GM19043 (cell line): ENCODE results near the gene TLR8.

Experiments used
- ATAC-seq: cut with Tn5 transposase; IDR thresholded peaks from one replicate; pipeline ENCODE4 v1.9.1; 2021; ENCODE audit warnings: low read depth; ENCODE audit not compliant: unreplicated experiment

Gene TLR8

DNA sequence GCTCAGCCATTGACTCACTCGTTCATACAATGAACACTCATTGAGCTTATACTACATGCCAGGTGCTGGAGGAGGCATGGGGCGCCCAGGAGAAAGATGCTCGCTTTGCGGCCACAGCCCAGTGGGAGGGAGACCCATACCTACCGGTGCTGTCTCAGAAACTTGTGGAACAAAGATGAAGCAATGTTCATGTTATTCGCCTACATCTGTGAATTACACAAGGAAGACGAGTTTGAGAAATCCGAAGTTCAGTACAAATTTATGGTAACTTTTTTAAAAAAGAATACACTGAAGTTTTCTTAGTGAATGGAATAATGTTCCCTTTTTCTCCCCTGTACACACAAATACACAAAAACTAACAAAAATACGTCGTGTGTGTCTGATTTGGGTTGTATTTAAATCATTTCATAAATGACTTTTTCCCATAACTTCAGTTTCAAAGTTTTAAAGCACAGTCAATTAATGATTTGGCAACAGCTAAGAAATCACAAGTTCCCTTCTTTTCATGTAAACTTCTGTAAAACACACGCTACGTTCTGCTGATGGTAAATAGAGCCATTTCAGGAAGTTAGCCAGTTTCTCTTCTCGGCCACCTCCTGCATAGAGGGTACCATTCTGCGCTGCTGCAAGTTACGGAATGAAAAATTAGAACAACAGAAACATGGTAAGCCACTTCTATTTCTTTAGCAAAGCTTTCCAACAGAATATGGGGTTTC, at the start of gene TLR8:
TLR8 (plus strand) TSS at position 575 of the 716 bp plus-strand sequence; CDS start at position 662, 87 bp downstream.
- ATAC-seq, result no peak

DNA sequence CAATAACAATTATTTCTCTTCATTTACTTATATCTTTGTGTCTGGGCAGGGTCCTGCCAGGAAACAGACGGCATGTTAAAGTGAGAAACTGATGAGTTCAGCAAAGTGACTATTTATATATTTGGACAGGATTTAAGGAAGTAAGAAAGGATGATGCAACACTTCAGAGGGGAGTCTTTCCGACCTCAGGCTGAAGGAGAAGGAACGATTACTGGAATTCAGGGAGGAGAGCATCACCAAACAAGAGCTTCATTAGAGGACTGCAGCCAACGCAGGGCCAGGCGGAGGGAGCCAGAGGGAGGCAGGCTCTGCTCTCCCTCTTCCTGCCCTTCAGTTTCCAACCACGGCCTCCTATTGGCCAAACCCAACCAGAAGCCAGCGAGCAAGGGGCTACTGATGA, 41.1 kb upstream of the TLR8 start:
- no peak for ATAC-seq

DNA sequence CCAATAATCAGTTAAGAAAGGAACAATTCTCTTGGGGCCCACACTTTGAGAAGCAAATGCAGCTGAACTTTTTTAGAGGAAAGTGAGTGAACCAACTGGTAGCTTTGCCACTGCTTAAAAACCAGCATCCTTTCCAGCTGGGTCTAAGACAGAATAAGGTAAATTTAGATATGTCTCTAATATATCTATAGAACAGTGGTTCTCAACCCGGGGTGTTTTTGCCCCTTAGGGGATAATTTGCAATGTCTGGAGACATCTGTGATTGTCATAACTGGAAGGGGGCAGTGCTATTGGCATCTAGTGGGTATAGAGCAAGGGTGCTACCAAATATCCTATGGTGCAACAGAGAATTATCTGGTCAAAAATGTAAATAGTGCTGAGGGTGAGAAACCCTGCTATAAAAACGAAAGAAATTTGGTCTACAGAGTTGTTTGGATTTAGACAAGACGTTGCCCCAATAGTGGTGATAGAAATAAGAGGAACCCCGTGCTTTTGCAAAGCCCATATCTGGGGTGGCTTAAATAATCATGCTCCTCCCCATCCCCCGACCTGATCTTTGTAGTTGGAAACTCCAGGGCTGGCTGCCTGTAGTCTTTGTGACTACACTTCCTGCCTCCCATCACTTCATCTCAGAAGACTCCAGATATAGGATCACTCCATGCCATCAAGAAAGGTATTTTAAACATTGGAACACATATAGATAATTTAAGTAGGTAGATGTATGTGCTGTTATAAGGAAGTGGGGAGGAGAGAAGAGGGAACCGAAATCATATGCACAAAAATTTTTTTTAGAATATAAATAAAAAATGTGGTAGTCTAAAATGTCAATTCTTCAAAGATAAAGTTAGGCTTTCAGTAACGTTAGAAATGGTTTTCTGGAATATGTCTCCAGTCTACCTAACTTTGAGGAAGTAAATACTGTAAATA, 39.7 kb upstream of the TLR8 start, which contains the start of gene TLR7:
TLR7 (plus strand) TSS at position 622 of the 927 bp plus-strand sequence. CDS start 507 bp downstream, outside the sequence.
- no peak for ATAC-seq

DNA sequence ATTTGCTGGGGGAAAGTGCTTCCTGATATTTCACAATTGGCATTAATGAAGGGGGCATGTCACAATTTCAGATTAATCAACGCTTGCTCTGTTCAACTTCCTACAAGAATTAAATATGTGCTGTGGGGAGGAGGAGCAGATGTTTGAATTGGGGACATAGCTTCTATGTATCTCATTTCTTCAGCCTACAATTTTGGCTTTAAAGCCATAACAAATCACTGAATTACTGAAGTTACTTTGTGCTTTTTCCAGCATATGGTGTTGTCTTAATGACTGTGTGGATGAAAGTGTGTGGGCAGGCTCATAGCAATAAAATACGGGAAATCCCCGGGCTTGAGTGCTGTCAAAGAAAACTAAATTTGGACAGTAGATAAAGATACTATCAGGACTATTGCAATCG, 38.7 kb upstream of the TLR8 start:
- ATAC-seq, result no peak

DNA sequence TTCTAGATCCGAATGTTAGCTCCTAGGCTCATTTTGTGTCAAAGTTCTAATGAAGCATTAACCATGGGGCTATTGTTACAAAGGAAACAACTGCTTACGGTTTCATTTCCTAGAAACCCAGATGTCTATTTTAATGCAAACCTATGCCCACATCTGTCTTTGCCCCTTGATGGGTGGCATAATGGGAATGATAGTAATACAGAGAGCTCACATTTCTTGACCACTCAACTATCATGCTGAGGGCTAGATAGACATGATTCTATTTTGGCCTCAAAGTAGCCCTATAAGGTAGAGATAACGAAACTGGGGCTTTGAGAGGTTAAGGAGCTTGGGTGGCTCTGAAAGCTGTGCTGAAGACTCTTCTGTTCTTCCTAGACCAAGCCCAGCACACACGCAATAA, 37.7 kb upstream of the TLR8 start:
- no peak for ATAC-seq

DNA sequence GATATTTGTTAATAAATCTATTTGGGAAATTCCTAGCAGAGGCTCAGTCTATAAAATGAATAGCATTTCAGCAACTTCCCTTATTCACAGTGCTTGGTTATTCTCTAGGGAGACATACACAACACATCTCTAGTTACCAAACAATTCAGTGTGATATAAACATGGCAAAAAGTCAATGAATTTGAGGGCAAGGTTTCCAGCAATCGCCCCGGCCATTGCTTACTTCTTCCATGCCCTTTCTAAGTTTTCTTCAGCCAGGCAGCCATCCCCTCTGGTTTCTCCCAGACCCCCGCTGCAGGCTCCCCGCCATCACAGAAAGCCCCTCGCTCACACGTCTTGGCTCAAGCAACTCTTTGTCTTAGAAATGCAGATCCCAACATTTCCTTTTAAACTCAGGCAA, 35.2 kb upstream of the TLR8 start:
- no peak for ATAC-seq

DNA sequence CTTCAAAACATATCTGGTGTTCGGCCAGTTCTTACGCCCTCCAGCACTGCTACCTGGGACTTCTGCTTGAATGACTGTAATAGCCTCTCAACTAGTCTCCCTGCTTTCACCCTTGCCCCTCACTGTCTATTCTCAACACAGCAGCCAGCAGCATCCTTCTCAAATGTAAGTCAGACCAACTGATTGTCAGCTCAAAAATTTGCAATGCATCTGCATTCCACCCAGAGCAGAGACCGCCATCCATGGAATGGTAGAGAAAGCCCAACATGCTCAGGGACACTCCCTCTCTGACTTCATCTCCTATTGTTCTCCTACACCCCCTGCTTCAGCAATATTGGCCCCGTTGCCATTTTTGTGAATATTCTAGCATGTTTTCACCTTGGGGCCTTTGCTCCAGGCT, 33.7 kb upstream of the TLR8 start:
- no peak for ATAC-seq

DNA sequence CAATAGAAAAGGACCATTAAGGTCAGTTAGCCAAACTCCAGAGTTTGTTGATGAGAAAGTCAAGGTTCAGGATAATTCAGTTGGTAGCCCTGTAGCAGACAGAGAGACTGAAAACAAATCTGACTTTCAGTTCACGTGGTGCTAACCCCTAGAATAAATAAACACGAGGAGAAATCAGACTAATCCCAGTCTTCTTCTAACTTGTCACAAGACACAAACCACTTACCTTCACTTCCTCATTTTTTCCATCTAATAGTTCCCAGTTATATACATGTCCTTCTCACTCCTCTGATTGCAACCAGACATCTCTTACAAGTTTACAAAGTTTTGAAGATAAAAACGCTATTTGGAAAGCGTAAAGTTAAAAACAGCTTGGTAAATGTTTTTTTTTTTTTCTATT, 31.8 kb upstream of the TLR8 start:
- ATAC-seq, result no peak

DNA sequence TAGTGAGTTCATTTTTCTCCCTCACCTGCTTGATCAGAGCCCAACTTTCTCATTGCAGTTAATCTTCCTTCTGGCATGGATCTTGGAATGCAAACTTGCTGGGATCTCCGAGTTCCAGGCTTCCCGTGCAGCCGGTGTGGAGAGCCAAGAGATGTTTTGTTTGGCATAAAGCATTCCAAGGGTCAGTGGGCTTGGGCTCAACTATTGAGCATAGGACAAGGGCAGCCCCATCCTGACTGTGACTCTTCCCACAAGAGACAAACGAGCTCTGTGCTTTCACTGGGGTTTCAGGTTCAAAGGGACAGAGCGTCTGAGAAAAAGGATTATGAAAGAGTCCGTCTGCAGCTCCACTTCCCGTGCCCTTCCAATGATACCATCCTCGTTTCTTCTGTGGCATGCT, 29.0 kb upstream of the TLR8 start:
- ATAC-seq, result no peak

DNA sequence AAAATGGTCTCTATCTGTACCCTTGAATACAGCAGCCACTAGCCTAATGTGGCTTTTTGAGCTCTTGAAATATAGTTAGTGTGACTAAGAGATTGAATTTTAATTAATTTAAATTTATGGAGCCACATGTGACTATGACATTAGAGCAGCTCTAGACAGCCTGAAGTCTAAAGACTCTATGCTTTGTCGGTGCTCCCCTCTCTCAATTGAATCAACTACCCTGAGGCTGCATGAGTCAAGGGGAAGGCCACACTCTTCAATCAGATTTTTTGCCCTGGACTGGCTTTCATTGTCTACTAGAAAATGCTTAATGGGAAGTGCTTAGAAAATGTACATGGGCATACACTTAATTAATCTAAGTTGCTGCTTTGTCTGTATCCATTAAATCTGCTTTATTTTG, 27.9 kb upstream of the TLR8 start:
- no peak for ATAC-seq

DNA sequence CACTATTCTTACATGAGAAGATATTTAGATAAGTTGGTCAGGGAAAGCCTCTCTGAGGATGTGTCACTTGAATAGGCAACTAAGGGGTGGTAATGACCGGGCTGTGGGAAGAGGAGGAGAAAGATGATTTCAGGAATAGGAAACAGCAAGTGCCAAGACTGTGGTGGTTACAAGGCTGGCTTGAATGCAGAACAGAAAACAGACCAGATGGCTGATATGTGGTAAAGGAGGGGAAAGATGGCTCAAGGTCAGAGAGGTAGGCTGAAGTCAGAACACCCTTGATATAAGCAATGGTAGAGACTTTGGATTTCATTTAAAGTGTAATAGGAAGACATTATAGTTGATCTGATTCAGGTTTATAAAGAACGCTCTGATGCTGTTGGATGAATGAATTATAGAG, 24.5 kb upstream of the TLR8 start:
- ATAC-seq, result no peak

DNA sequence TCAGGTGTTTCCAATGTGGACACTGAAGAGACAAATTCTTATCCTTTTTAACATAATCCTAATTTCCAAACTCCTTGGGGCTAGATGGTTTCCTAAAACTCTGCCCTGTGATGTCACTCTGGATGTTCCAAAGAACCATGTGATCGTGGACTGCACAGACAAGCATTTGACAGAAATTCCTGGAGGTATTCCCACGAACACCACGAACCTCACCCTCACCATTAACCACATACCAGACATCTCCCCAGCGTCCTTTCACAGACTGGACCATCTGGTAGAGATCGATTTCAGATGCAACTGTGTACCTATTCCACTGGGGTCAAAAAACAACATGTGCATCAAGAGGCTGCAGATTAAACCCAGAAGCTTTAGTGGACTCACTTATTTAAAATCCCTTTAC, 20.9 kb upstream of the TLR8 start:
- no peak for ATAC-seq

DNA sequence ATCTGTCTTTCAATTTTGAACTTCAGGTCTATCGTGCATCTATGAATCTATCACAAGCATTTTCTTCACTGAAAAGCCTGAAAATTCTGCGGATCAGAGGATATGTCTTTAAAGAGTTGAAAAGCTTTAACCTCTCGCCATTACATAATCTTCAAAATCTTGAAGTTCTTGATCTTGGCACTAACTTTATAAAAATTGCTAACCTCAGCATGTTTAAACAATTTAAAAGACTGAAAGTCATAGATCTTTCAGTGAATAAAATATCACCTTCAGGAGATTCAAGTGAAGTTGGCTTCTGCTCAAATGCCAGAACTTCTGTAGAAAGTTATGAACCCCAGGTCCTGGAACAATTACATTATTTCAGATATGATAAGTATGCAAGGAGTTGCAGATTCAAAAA, 19.9 kb upstream of the TLR8 start:
- ATAC-seq, result no peak

DNA sequence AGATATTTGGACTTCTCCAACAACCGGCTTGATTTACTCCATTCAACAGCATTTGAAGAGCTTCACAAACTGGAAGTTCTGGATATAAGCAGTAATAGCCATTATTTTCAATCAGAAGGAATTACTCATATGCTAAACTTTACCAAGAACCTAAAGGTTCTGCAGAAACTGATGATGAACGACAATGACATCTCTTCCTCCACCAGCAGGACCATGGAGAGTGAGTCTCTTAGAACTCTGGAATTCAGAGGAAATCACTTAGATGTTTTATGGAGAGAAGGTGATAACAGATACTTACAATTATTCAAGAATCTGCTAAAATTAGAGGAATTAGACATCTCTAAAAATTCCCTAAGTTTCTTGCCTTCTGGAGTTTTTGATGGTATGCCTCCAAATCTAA, 19.3 kb upstream of the TLR8 start:
- ATAC-seq, result no peak

DNA sequence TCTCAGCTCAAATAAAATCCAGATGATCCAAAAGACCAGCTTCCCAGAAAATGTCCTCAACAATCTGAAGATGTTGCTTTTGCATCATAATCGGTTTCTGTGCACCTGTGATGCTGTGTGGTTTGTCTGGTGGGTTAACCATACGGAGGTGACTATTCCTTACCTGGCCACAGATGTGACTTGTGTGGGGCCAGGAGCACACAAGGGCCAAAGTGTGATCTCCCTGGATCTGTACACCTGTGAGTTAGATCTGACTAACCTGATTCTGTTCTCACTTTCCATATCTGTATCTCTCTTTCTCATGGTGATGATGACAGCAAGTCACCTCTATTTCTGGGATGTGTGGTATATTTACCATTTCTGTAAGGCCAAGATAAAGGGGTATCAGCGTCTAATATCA, 18.7 kb upstream of the TLR8 start:
- ATAC-seq, result no peak

DNA sequence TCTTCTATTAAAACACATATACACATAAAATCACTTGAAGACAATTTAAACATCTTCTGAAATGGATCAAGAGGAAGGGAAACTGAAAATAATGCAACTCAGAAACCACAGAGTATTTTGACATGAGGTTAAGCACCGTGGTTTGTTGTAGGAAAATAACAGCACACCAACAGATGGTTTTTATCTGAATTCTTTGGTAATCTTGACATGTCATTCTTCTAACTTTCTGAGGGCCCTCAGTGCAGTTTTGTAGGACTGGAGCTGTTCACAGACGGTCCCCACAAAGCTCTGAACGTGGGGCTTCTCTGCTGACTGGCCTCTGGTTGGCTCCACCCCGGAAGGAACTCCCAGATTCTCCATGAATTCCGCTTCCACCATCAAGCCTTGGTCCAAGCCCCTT, 16.0 kb upstream of the TLR8 start:
- ATAC-seq, result peak; percentile 61

DNA sequence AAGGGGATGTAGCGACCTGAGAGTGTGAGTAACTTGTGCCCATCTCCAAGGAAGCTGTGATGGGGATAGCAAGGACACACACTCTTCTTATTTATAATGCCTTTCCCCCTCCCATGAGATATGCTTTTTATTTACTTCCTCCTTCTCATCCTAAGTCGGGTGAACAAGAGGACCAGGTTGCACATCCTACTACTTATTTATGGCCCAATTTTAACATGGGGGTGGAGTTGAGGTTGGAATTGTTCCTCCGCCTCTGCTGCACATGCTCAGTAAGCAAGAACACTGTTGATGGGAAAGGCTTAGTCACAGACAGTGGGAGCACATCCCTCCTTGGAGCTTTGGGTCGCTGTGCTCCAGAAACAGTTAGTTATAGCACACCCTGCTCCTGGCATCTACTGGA, 15.2 kb upstream of the TLR8 start:
- no peak for ATAC-seq

DNA sequence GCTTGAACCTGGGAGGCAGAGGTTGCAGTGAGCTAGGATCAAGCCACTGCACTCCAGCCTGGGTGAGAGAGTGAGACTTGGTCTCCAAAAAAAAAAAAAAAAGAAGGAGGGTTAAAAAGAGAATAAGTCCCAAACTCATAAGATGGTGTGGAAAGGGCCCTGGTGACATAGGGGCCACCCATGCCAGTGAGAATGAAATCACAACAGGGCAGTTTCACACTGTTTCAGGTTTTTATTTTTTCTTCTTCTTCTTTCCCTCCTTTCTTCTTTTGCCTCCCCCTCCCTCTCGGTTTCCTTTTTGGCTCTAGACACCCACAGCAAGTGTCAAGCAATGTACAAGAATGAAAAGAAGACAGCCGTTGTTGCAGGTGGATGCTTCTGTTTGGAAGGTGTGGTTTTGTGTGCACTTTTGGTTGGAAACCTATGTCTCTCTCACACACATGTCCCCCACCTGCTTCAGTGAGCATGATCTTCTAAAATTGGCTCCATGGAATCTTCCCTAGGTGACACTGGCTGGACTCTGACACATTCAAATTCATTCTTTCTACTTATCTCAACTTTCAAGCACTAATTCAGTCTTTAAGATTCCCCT, 14.4 kb upstream of the TLR8 start:
- peak; percentile 48 for ATAC-seq

DNA sequence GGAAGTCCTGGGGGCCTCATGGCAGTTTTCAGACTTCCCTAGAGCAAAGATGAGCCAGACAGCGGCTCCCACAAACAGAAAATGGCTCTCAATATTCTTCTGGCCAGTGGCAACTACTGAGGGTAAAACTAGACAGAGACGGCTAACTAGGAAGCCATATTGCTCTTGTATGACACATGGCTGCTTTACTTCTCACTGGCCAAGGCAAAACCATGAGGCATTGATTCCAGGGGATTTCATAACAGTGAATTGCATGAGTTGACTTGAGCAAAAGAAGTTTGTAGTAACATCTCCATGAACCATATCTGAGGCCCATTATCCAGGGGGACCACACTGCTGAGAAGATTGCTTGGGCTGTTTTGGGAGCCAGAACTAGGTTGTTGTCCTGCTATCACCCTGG, 13.7 kb upstream of the TLR8 start:
- ATAC-seq, result no peak

DNA sequence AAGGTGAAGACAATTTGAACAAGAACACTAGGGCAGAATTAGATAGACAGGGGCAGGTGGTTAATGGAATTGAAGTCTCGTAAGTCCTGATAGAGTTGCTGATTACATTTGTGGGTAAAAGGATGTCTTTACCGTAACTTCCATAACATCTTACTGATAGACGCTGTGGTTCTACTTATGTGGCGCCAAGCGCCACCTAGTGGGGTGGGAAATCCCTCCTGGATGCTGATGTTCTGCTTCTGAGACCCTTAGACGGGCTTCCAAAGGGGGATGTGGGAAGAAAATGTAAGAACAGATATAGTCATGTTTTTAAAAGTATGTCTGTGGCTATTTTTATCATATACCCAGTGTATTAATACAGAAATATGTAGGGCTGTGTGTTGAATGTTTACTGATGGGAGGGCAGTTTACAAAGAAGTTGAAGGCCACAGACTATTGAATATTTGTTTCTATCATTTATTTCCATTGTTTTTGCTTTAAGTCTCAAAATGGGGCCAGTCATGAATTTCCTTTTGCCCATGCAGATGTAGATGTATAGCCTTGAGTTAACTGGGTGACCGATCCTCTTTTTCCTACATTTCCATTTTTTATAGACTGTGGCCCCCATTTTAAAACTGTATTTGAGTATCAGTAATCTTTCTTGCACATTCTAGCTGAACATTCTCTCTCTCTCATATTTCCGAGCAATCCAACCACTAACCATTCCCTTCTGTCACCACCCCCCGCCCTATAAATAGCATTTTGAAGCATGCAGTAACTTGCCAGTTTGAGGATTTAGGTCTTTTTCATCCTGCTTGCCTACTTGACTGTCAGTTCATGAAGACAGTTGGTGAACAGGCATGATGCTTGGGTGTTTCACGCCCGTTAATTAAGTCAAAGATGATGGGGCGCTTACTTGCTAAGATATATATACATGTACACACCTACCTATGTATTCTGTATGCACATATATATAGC, 12.1 kb upstream of the TLR8 start:
- no peak for ATAC-seq
